HCEC 1CT (cell line): ENCODE data around the gene CLEC14A.

Source experiments
- DNase-seq: peaks from one replicate; pipeline ENCODE4 v3.0.0-alpha.2; 2017

Gene CLEC14A

GRCh38 chr14:38205949-38206665, 49.8 kb downstream of the CLEC14A start:
- no peak for DNase-seq

GRCh38 chr14:38205119-38205813, 50.6 kb downstream of the CLEC14A start:
- DNase-seq, result no peak

- no peak for DNase-seq
Measured at GRCh38 chr14:38204719-38205115, 51.2 kb downstream of the CLEC14A start.
